GM12891 (cell line): ENCODE results near the gene LCLAT1.

Experiments
- POLR2A ChIP-seq: IDR thresholded peaks from 2 replicates; pipeline ENCODE4 v1.6.1; 2011; ENCODE audit warnings: low read depth, low read length, control low read depth
- POLR2AphosphoS5 ChIP-seq: IDR thresholded peaks from 2 replicates; pipeline ENCODE4 v1.6.1; 2011; ENCODE audit warnings: low read depth, low read length, control low read depth
- TAF1 ChIP-seq: IDR thresholded peaks from 2 replicates; pipeline ENCODE4 v1.6.1; 2011; ENCODE audit warnings: low read depth, low read length, control low read depth

- TF ChIP-seq TAF1 (no peak), POLR2A (no peak), POLR2AphosphoS5 (no peak)
These were observed 7.8 kb upstream of the LCLAT1 start for GRCh38 chr2:30439296-30439695.
